Neutrophil (primary cell): Measurements from ENCODE around the gene PAH.

ENCODE experiments used
- H3K27ac ChIP-seq: fragments of 200-600 bp; sonication (generic); 2 replicates; pipeline ENCODE4 v1.5.1; 2016; ENCODE audit warnings: mild to moderate bottlenecking, moderate library complexity
- H3K27me3 ChIP-seq: fragments of 200-600 bp; sonication (generic); 2 replicates; pipeline ENCODE4 v1.6.0; 2016; ENCODE audit warnings: mild to moderate bottlenecking
- H3K36me3 ChIP-seq: fragments of 200-600 bp; sonication (generic); 2 replicates; pipeline ENCODE4 v1.5.1; 2017
- H3K4me1 ChIP-seq, 2 experiments: fragments of 200-600 bp in 1 of 2; sonication (generic) in 1 of 2; 1 replicate in 1 of 2; 2 replicates in 1 of 2; pipeline versions ENCODE4 v1.5.1 to v1.6.1; 2013 to 2016; ENCODE audit warnings: low read depth in 1 of 2, low read length in 1 of 2, mild to moderate bottlenecking in 1 of 2, moderate library complexity in 1 of 2; ENCODE audit not compliant: control insufficient read depth in 1 of 2, insufficient read depth in 1 of 2
- H3K4me3 ChIP-seq, 2 experiments: fragments of 200-600 bp in 1 of 2; sonication (generic) in 1 of 2; 1 replicate in 1 of 2; 2 replicates in 1 of 2; pipeline ENCODE4 v1.5.1; 2013 to 2016; ENCODE audit warnings: low read depth in 1 of 2, low read length in 1 of 2, mild to moderate bottlenecking in 1 of 2, moderate library complexity in 1 of 2
- H3K9me3 ChIP-seq: fragments of 200-600 bp; sonication (generic); 2 replicates; pipeline ENCODE4 v1.5.1; 2016
- CTCF ChIP-seq: fragments of 200-600 bp; sonication (generic); IDR thresholded peaks from 2 replicates; pipeline ENCODE4 v1.5.1; 2016; ENCODE audit warnings: antibody characterized with exemption

PAH gene

GRCh38 chr12:102917026-102917787, at the start of gene PAH:
Gene PAH (minus strand): TSS chr12:102917244. CDS start chr12:102917130, 114 bp downstream.
- no peak within 1 kb of the TSS for H3K27ac ChIP-seq
- H3K4me1 ChIP-seq = no peaks in the 10 kb centered on the region
- H3K9me3 ChIP-seq = no peaks in the 10 kb centered on the region
- H3K27me3 ChIP-seq = peaks cover 29% of the 10 kb centered on the region
- H3K36me3 ChIP-seq = no peaks in the 10 kb centered on the region
- no peak within 1 kb of the TSS for H3K4me3 ChIP-seq
- no peak for TF ChIP-seq CTCF

- Histone ChIP-seq H3K27me3 (peaks cover 87% of the 10 kb centered on the region), H3K4me1 (no peaks in the 10 kb centered on the region), H3K36me3 (no peaks in the 10 kb centered on the region), H3K4me3 (no peak overlapping the region), H3K27ac (no peak overlapping the region), H3K9me3 (no peaks in the 10 kb centered on the region)
- TF ChIP-seq CTCF = no peak
Measured at GRCh38 chr12:102966200-102966863, 49.3 kb upstream of the PAH start.

GRCh38 chr12:102965281-102966155, 48.5 kb upstream of the PAH start:
- no peaks in the 10 kb centered on the region for H3K9me3 ChIP-seq
- no peaks in the 10 kb centered on the region for H3K36me3 ChIP-seq
- H3K4me3 ChIP-seq = no peak overlapping the region
- TF ChIP-seq CTCF = no peak
- no peaks in the 10 kb centered on the region for H3K4me1 ChIP-seq
- no peak overlapping the region for H3K27ac ChIP-seq
- H3K27me3 ChIP-seq = peaks cover 90% of the 10 kb centered on the region

- TF ChIP-seq CTCF = no peak
- no peak overlapping the region for H3K4me3 ChIP-seq
- no peaks in the 10 kb centered on the region for H3K36me3 ChIP-seq
- no peaks in the 10 kb centered on the region for H3K9me3 ChIP-seq
- H3K4me1 ChIP-seq = no peaks in the 10 kb centered on the region
- H3K27me3 ChIP-seq = peaks cover 94% of the 10 kb centered on the region
- H3K27ac ChIP-seq = no peak overlapping the region
Measured at GRCh38 chr12:102964872-102965271, 47.8 kb upstream of the PAH start.

- TF ChIP-seq CTCF = no peak
- H3K27ac ChIP-seq = no peak overlapping the region
- H3K4me1 ChIP-seq = no peaks in the 10 kb centered on the region
- no peaks in the 10 kb centered on the region for H3K36me3 ChIP-seq
- no peak overlapping the region for H3K4me3 ChIP-seq
- peaks cover 97% of the 10 kb centered on the region for H3K27me3 ChIP-seq
- H3K9me3 ChIP-seq = no peaks in the 10 kb centered on the region
Measured at GRCh38 chr12:102963796-102964195, 46.8 kb upstream of the PAH start.
